CD14-positive monocyte (primary cell): ENCODE measurements around the gene MEP1A. TPM values are rescaled to one million over a fixed set of nuclear protein-coding genes. Genes with fewer than 3 reads are reported as not detected.

Source experiments
- DNase-seq, 3 donors: peaks; one replicate each; pipeline ENCODE4 v3.0.0-alpha.2; 2011 to 2022
- H2AFZ ChIP-seq: 2 replicates; pipeline ENCODE4 v1.6.0; 2012; ENCODE audit warnings: mild to moderate bottlenecking, low read depth, low read length, inconsistent platforms; ENCODE audit not compliant: insufficient read depth, poor library complexity, severe bottlenecking
- H3K27ac ChIP-seq, 2 donors: 1 replicate in 1 of 2; 2 replicates in 1 of 2; pipeline ENCODE4 v1.5.1; 2012 to 2013; ENCODE audit warnings: low read length in 2 of 2, control low read depth in 1 of 2, inconsistent platforms in 1 of 2, low read depth in 1 of 2, mild to moderate bottlenecking in 1 of 2
- H3K27me3 ChIP-seq, 2 donors: one replicate each; pipeline versions ENCODE4 v1.6.0 to v1.6.1; 2011 to 2013; ENCODE audit warnings: low read length in 2 of 2; ENCODE audit not compliant: control insufficient read depth in 2 of 2, insufficient read depth in 2 of 2
- H3K36me3 ChIP-seq, 2 donors: replicated peaks in 1 of 2; 1 replicate in 1 of 2; 2 replicates in 1 of 2; pipeline versions ENCODE4 v1.5.1 to v1.6.1; 2012 to 2013; ENCODE audit warnings: low read length in 2 of 2, control low read depth in 1 of 2, inconsistent platforms in 1 of 2, mild to moderate bottlenecking in 1 of 2; ENCODE audit not compliant: insufficient read depth in 2 of 2, control insufficient read depth in 1 of 2
- H3K4me1 ChIP-seq, 2 donors: 1 replicate in 1 of 2; 2 replicates in 1 of 2; pipeline versions ENCODE4 v1.5.1 to v1.6.1; 2012 to 2013; ENCODE audit warnings: low read length in 2 of 2, control low read depth in 1 of 2, inconsistent platforms in 1 of 2, mild to moderate bottlenecking in 1 of 2, moderate library complexity in 1 of 2; ENCODE audit not compliant: insufficient read depth in 2 of 2, control insufficient read depth in 1 of 2
- H3K4me2 ChIP-seq: replicated peaks from 2 replicates; pipeline ENCODE3; 2012; ENCODE audit warnings: low read length, moderate library complexity, mild to moderate bottlenecking; ENCODE audit not compliant: poor library complexity, severe bottlenecking; ENCODE audit errors: extremely low read depth
- H3K4me3 ChIP-seq, 3 experiments: fragments of 200-600 bp in 1 of 3; sonication (generic) in 1 of 3; replicated peaks in 1 of 3; 1 replicate in 2 of 3; 2 replicates in 1 of 3; pipeline ENCODE4 v1.5.1; 2011 to 2013; ENCODE audit warnings: low read length in 3 of 3, mild to moderate bottlenecking in 3 of 3, control low read depth in 2 of 3, low read depth in 2 of 3, inconsistent platforms in 1 of 3, moderate library complexity in 1 of 3
- H3K79me2 ChIP-seq: 2 replicates; pipeline ENCODE4 v1.6.0; 2012; ENCODE audit warnings: mild to moderate bottlenecking, control low read depth, inconsistent platforms, low read length, moderate library complexity; ENCODE audit not compliant: insufficient read depth
- H3K9ac ChIP-seq: 2 replicates; pipeline ENCODE4 v1.6.0; 2017; ENCODE audit warnings: low read length, mild to moderate bottlenecking; ENCODE audit not compliant: insufficient read depth, poor library complexity, severe bottlenecking
- H3K9me3 ChIP-seq, 2 donors: replicated peaks in 1 of 2; 1 replicate in 1 of 2; 2 replicates in 1 of 2; pipeline versions ENCODE4 v1.5.1 to v1.6.1; 2012 to 2013; ENCODE audit warnings: low read length in 2 of 2, control low read depth in 1 of 2; ENCODE audit not compliant: control insufficient read depth in 1 of 2, insufficient read depth in 1 of 2
- H4K20me1 ChIP-seq: 2 replicates; pipeline ENCODE4 v1.6.0; 2012; ENCODE audit warnings: mild to moderate bottlenecking, low read length, control low read depth, moderate library complexity; ENCODE audit not compliant: insufficient read depth
- H3K27ac Mint-ChIP-seq, 7 donors: one replicate each; pipeline ENCODE4 v1.8.0; 2020; ENCODE audit warnings: mild to moderate bottlenecking in 7 of 7, mixed read lengths in 7 of 7, moderate library complexity in 6 of 7, inconsistent platforms in 2 of 7
- H3K27me3 Mint-ChIP-seq, 3 donors: one replicate each; pipeline ENCODE4 v1.8.0; 2021 to 2022; ENCODE audit warnings: low read depth in 3 of 3, mild to moderate bottlenecking in 3 of 3, mixed read lengths in 3 of 3, moderate library complexity in 3 of 3, inconsistent platforms in 1 of 3
- H3K36me3 Mint-ChIP-seq, 2 donors: one replicate each; pipeline ENCODE4 v1.8.0; 2020; ENCODE audit warnings: mixed read lengths in 2 of 2, inconsistent platforms in 1 of 2, mild to moderate bottlenecking in 1 of 2
- H3K4me1 Mint-ChIP-seq: one replicate; pipeline ENCODE4 v1.8.0; 2020; ENCODE audit warnings: mild to moderate bottlenecking, mixed read lengths
- H3K4me3 Mint-ChIP-seq, 2 donors: one replicate each; pipeline ENCODE4 v1.8.0; 2020; ENCODE audit warnings: mild to moderate bottlenecking in 2 of 2, mixed read lengths in 2 of 2, moderate library complexity in 1 of 2
- H3K9me3 Mint-ChIP-seq, 7 donors: one replicate each; pipeline ENCODE4 v1.8.0; 2020 to 2022; ENCODE audit warnings: mixed read lengths in 7 of 7, mild to moderate bottlenecking in 6 of 7, moderate library complexity in 6 of 7, inconsistent platforms in 2 of 7
- WGBS: methylation state at CpG from one replicate; pipeline ENCODE4 v1.1.5; 2013; ENCODE audit warnings: missing lambda C conversion rate; ENCODE audit not compliant: insufficient coverage; 5-methylcytosine and 5-hydroxymethylcytosine counted together
- intact Hi-C, 2 donors: fragments of 100-400 bp; cut with micrococcal nuclease; formaldehyde crosslinking; loops; one replicate each; pipeline versions ENCODE4 v1.15.0 to v1.15.1; 2023
- polyA plus RNA-seq, 3 donors: library from polyadenylated mRNA; depleted of rRNA in 1 of 3; unstranded in 2 of 3; stranded (reverse) in 1 of 3; fragments of 300-500 nt in 2 of 3; fragments of >200 nt in 1 of 3; fragmentation: Illumina TruSeq in 2 of 3; gene quantifications; 1 replicate in 2 of 3; 2 replicates in 1 of 3; pipeline ENCODE4 v1.2.3, GENCODE V29; 2012 to 2021
- TF ChIP-seq, protein P1 (sequence below): fragments of 200-600 bp; IDR thresholded peaks from one replicate; pipeline ENCODE4 v1.8.0; 2022; ENCODE audit warnings: antibody characterized with exemption, mild to moderate bottlenecking

The MEP1A gene
- polyA plus RNA-seq, 3 donors, result 0.05 to 0.10 (median 0.07) TPM

DNA sequence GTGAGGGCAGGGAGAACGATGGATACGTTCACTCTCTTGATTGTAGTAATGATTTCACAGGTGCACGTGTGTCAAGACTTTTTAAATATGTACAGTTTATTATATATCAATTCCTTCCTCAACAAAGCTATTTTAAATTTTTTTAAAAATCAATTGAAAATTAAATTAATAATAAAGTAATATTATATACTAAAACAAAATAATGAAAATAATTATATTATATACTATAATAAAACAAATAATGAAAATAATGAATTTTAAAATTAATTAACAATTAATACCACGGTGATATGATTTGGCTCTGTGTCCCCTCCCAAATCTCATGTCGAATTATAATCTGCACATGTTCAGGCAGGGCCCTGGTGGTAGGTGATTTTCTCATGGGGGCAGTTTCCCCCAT, 85.8 kb downstream of the MEP1A start:
- no peaks in the 10 kb centered on the region for H3K36me3 ChIP-seq
- no peaks in the 10 kb centered on the region for H4K20me1 ChIP-seq
- H3K9me3 Mint-ChIP-seq, result no peaks in the 10 kb centered on the region
- H3K4me3 ChIP-seq, result no peak overlapping the region
- H3K4me1 Mint-ChIP-seq, result no peaks in the 10 kb centered on the region
- no peak overlapping the region for H2AFZ ChIP-seq
- no peaks in the 10 kb centered on the region for H3K79me2 ChIP-seq
- WGBS, result no CpG with 5 or more reads among the region's 5 CpGs
- H3K27ac ChIP-seq, result no peak overlapping the region
- H3K36me3 Mint-ChIP-seq, result no peaks in the 10 kb centered on the region
- TF ChIP-seq, protein P1, sequence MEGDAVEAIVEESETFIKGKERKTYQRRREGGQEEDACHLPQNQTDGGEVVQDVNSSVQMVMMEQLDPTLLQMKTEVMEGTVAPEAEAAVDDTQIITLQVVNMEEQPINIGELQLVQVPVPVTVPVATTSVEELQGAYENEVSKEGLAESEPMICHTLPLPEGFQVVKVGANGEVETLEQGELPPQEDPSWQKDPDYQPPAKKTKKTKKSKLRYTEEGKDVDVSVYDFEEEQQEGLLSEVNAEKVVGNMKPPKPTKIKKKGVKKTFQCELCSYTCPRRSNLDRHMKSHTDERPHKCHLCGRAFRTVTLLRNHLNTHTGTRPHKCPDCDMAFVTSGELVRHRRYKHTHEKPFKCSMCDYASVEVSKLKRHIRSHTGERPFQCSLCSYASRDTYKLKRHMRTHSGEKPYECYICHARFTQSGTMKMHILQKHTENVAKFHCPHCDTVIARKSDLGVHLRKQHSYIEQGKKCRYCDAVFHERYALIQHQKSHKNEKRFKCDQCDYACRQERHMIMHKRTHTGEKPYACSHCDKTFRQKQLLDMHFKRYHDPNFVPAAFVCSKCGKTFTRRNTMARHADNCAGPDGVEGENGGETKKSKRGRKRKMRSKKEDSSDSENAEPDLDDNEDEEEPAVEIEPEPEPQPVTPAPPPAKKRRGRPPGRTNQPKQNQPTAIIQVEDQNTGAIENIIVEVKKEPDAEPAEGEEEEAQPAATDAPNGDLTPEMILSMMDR, result no peak
- H3K4me1 ChIP-seq, result no peaks in the 10 kb centered on the region
- no peak overlapping the region for H3K27ac Mint-ChIP-seq
- H3K4me3 Mint-ChIP-seq, result no peak overlapping the region
- no peaks in the 10 kb centered on the region for H3K9me3 ChIP-seq
- H3K4me2 ChIP-seq, result no peak overlapping the region
- DNase-seq, result no peak
- intact Hi-C loops, result no loop called here
- no peak overlapping the region for H3K9ac ChIP-seq
- no peaks in the 10 kb centered on the region for H3K27me3 ChIP-seq
- H3K27me3 Mint-ChIP-seq, result peaks cover 0 to 3% (median 0%) of the 10 kb centered on the region in 3 donors

DNA sequence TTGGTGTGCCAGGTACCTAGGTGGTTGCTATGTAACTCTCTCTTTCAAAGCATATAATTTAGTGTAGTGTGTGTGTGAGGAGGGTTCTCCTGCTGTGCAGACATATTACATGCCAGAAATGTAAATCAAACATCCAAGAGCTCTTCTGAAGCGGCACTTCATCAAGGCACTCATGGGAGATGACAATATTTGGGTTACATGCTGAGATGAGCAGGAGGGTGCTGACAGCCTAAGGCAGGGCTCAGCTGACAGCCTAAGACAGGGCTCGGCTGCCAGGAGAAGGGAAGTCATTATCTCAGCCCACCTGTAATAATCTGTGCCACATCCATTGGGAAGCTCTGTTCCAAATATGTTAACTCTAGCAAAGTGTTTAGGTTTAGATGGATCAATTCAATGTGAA, 89.5 kb downstream of the MEP1A start:
- no peaks in the 10 kb centered on the region for H3K79me2 ChIP-seq
- no peak overlapping the region for H3K27ac ChIP-seq
- H2AFZ ChIP-seq, result no peak overlapping the region
- peaks cover 0 to 2% (median 2%) of the 10 kb centered on the region in 3 donors for H3K27me3 Mint-ChIP-seq
- H3K27ac Mint-ChIP-seq, result no peak overlapping the region
- DNase-seq, result no peak
- H3K9ac ChIP-seq, result no peak overlapping the region
- no CpG with 5 or more reads among the region's 2 CpGs for WGBS
- no peaks in the 10 kb centered on the region for H3K4me1 ChIP-seq
- H3K4me3 Mint-ChIP-seq, result no peak overlapping the region
- H3K9me3 ChIP-seq, result no peaks in the 10 kb centered on the region
- no peaks in the 10 kb centered on the region for H3K4me1 Mint-ChIP-seq
- intact Hi-C loops, result no loop called here
- no peaks in the 10 kb centered on the region for H3K36me3 ChIP-seq
- no peaks in the 10 kb centered on the region for H3K27me3 ChIP-seq
- H3K36me3 Mint-ChIP-seq, result no peaks in the 10 kb centered on the region
- no peaks in the 10 kb centered on the region for H4K20me1 ChIP-seq
- TF ChIP-seq, protein P1, result no peak
- peaks cover 0 to 2% (median 0%) of the 10 kb centered on the region in 7 donors for H3K9me3 Mint-ChIP-seq
- no peak overlapping the region for H3K4me3 ChIP-seq
- no peak overlapping the region for H3K4me2 ChIP-seq
